Myometrial cell (primary cell): ENCODE data around the gene SLC16A6. TPM values are rescaled to one million over a fixed set of nuclear protein-coding genes. Genes with fewer than 3 reads are reported as not detected.

Experiments
- total RNA-seq: library from RNA; depleted of rRNA; stranded (reverse); fragments of >200 nt; gene quantifications from 2 replicates; pipeline ENCODE4 v1.2.3, GENCODE V29; 2015

Gene SLC16A6, protein sequence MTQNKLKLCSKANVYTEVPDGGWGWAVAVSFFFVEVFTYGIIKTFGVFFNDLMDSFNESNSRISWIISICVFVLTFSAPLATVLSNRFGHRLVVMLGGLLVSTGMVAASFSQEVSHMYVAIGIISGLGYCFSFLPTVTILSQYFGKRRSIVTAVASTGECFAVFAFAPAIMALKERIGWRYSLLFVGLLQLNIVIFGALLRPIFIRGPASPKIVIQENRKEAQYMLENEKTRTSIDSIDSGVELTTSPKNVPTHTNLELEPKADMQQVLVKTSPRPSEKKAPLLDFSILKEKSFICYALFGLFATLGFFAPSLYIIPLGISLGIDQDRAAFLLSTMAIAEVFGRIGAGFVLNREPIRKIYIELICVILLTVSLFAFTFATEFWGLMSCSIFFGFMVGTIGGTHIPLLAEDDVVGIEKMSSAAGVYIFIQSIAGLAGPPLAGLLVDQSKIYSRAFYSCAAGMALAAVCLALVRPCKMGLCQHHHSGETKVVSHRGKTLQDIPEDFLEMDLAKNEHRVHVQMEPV
- under 0.01 and 0.29 TPM in 2 replicates for total RNA-seq

GRCh38 chr17:68290955-68291835 is at the start of gene SLC16A6, which contains the start of gene ARSG:
Gene SLC16A6 (minus strand): TSS chr17:68291127. CDS start chr17:68278320, 12,807 bp downstream.
Gene ARSG (plus strand): TSS chr17:68291495. CDS start chr17:68307494, 15,999 bp downstream.

DNA sequence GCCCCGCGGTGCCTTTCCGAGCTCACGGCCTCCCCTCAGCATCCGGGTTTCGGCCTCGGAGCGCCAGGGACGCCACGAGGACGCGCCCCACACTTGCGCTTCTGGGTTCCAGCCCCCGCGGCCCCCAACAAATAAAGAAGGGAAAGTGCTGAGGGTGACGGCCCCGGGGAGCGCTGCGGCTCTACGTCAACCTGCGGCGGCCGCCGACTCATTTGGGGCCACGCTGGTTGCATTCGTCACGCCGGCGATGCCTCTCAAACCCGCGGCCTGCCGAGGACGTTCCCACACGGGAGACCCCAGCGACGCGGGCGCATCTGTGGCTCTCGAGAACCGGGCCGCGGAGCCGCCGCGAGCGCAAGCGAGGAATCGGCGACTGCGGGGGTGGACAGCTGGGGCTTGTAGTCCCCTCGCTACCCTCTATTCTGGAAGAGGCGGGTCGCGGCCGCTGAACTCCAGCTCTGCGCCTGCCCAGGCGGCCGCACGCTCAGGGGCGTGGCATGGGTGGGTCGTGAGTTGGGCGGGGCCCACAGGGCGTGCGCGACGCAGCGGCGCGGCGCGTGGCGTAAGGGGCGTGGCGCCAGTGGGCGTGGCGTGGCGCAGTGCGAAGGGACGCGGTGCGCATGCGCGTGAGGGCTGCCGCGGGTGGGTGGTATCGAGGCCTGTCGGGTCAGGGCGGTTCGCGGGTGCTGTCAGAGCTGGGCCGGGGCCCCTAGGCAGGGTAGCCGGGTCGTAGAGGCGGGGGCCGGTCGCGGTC is 43.3 kb downstream of the SLC16A6 start, which contains the start of gene AMZ2:
Gene AMZ2, plus strand, starts transcription at position 599 of the 754 bp plus-strand sequence. CDS start 2,145 bp downstream, outside the sequence.

Other genes with a start within 250 kb of the SLC16A6 start
- gene AMZ2, start 43.1 kb downstream of the SLC16A6 start, total RNA-seq: 121 and 129 TPM in 2 replicates
- 0.29 and 1.2 TPM in 2 replicates for gene ARSG, start 368 bp upstream of the SLC16A6 start, total RNA-seq
- gene WIPI1, start 166.4 kb upstream of the SLC16A6 start, total RNA-seq: 73.2 and 75.0 TPM in 2 replicates
- 175 and 209 TPM in 2 replicates for gene PRKAR1A, start 221.3 kb upstream of the SLC16A6 start, total RNA-seq